Activated T-cell treated with anti-CD3 and anti-CD28 coated beads for 4 hours (primary cell): ENCODE data around the gene ZNF195.
"Not testable (repeated sequence)": the region's sequence is repeated elsewhere in the genome, so short reads cannot be mapped to it uniquely, and the experiment has no call there.

ENCODE experiments used
- DNase-seq: peaks from one replicate; pipeline ENCODE4 v3.0.0-alpha.2; 2020

Gene ZNF195

DNA sequence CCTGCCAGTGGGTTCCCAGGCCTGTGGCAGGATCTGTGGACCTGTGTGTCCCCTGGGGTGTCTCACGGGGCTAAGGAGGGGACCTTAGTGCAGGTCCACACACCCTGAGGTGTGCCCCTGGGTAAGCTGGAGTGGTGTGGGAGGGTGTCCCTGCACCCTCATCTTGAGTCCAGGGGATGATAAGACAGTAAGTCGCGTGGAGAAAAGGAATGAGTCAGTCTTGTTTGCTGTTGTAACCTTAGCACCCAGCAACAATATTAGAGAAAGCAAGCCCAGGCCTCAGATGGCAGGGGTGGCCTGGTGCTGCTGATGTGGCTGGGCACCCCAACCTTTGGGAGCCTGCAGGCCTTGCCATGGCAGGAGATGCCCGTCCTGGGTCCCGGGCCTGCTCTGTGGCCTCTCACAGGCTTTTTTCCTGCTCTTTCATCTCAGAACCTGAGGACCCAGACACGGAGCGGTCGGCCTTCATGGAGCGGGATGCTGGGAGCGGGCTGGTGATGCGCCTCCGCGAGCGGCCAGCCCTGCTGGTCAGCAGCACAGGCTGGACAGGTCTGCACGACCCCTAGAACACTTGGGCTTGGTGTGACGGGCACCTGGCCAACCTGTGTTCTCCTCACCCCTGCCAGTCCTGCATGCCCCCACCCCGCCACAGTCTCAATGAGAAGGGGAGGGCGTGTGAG, 23.4 kb upstream of the ZNF195 start:
- not testable (repeated sequence) for DNase-seq

DNA sequence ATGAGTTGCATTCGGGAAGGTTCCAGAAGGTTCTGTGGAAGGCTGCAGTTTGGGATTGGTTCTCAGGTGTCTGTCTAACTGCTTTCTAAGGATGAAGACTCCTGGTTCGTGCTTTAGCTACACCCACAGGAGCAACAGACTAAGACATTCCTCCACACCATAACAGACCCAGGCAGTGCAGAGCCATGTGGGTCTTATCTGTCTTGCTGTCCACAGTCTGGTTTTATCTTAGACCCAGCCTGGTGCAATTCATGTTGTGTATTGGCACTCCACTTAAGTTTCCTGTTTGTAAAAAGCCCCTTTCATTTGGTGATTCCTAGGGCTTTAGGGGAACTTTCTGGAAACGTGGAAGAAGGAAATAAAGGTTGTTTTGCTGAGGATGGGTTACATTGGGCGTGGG, 22.1 kb upstream of the ZNF195 start:
- not testable (repeated sequence) for DNase-seq

DNA sequence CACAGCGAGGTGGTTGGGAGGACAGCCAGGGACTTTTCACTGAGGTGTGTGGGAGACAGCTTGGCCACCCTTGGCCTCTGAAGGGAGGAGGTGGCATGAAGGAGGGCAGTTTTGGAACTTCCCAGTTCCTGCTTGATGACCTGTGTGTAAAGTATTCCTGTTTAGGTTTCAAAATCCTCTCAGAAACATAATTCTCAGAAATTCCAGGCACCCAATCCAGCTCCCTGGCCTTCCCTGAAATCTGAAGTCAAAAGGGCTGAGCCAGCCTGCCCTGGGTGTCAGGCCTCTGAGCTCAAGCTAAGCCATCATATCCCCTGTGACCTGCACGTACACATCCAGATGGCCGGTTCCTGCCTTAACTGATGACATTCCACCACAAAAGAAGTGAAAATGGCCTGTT, 19.6 kb upstream of the ZNF195 start:
- not testable (repeated sequence) for DNase-seq

DNA sequence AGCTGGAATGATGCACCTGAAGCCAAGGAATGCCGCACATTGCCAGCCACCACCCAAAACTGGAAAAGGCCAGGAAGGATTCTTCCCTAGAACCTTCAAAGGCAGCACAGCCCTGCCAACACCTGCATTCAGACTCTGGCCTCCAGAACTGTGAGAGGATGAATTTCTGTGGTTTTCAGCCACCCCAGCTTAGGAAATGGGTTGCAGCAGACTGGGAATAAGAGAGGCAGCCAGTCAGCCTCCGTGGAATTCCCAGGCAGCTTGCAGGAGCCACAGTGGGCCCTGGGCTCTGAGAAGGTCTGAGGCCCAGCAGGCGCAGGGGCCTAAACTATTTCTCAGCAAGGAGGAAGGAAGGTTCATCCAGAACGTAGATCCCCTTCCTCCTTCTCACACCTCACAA, 19.2 kb upstream of the ZNF195 start:
- not testable (repeated sequence) for DNase-seq

DNA sequence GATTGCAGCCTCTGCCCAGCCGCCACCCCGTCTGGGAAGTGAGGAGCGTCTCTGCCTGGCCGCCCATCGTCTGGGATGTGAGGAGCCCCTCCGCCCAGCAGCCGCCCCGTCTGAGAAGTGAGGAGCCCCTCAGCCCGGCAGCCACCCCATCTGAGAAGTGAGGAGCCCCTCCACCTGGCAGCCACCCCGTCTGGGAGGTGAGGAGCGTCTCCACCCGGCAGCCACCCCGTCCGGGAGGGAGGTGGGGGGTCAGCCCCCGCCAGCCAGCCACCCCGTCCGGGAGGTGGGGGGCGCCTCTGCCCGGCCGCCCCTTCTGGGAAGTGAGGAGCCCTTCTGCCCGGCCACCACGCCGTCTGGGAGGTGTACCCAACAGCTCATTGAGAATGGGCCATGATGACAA, 18.3 kb upstream of the ZNF195 start:
- DNase-seq, result not testable (repeated sequence)

DNA sequence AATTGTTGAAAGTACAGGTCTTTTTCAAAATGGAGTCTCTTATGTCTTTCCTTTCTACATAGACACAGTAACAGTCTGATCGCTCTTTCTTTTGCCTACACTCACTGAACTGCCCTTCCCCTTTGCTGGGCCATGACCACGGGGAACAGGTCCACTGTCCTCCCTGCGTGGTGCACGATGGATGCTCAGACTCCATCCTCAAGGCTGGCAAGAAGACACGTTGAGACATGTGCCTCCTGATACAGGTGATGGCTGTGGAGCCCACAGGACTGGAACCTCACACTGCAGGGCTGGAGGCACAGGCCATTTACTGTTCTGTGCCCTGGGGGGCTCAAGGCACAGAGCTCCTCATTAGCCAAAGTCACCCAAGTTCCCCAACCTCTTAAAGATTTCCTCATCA, 16.5 kb upstream of the ZNF195 start:
- DNase-seq, result not testable (repeated sequence)

DNA sequence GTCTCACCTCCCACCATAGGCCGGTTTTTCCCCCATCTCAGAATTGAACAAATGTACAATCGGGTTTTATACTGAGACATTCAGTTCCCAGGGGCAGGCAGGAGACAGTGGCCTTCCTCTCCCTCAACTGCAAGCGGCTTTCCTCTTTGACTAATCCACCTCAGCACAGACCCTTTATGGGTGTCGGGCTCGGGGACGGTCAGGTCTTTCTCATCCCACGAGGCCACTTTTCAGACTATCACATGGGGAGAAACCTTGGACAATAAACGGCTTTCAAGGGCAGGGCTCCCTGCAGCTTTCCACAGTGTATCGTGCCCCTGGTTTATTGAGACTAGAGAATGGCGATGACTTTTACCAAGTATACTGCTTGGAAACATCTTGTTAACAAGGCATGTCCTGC, 16.0 kb upstream of the ZNF195 start:
- not testable (repeated sequence) for DNase-seq

DNA sequence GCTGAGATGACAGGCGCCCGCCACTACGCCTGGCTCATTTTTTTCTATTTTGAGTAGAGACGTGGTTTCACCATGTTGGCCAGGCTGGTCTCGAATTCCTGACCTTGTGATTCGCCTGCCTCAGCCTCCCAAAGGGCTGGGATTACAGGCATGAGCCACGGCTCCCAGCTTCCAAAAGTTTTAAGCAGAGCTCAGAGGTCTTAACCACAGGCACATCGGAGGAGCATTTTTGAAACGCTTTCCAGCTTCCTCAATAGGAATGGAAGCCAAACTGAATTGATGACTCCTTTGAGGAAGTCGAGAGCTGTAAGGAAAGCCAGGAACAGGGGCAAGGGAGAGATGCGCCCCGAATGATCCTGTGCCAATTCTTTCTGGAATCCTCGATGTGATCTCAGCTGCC, 14.5 kb upstream of the ZNF195 start:
- not testable (repeated sequence) for DNase-seq

DNA sequence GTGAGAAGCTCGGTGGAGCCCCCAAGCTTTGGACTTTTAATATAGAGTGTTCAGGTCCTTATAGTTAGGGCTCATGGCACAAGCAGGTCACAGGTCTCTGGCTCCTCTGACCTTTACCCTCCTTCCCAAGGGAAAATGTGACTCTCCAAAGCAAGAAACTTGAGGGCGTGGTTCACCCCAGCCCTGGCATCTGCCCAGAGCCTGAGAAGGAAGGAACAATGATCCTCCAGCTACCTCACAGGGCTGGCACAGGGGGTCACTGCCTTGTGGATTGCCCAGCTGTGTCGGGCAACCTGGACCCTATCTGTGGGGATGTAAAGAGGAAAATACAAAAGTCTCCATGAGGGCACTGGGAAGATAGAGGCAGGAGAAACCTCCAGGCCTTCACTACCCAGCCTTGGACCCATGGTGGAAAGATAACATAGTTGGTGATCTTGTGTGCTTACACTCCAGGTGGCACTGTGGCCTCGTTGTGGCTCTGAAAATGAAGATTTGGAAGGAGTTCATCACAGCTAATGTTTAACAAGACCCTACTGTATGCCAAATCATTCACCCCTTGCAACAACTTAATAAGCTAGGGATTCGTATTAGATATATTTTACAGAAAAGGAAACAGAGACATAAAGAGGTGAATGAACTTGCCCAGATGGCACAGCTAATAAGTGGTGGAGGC, 3.8 kb upstream of the ZNF195 start:
- DNase-seq, result no peak

DNA sequence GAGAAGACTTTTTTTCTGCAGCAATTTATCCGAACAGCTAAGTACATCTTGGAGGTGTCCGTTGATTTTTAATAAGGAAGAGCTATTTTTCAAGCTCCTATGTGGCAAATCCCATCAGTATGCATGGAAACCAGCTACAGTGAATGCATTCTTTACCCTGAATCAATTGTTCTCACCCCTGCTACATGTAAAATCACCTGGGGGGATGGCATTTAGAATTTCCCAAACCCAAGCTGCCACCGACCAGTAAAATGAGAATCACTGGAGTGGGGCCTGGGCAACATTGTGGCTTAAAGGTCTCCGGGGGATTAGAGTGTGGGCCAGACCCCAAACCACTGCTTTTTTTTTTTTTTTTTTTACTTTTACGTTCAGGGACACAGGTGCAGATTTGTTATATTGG, 2.8 kb upstream of the ZNF195 start:
- no peak for DNase-seq

DNA sequence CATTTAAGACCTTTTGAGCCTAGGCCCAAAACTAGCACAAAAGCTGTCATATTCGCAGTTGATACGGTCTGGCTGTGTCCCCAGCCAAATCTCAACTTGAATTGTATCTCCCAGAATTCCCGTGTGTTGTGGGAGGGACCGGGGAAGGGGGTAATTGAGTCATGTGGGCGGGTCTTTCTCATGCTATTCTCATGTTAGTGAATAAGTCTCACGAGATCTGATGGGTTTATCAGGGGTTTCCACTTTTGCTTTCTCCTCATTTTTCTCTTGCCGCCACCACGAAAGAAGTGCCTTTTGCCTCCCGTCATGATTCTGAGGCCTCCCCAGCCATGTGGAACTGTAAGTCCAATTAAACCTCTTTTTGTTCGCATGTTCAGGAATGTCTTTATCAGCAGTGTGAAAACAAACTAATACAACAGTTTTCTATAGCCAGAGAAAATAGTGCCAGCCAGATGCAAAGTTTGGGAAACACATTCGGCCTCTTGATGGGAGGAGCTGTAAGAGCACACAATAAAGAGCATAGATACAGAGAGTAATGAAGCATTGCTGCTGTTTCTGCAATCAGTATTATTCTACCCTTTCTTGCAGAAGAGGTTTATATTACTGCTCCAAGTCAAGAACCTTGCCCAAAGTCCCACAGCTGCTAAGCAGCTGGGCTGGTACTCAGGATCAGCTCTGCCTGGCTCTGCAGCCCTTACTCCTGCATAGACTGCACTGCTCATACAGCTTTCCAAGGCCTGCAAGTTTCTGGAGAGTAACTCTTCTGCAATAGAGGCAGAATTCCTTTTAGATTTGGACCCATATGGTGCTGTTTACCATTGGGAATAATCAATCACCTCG, 2.0 kb upstream of the ZNF195 start:
- no peak for DNase-seq

DNA sequence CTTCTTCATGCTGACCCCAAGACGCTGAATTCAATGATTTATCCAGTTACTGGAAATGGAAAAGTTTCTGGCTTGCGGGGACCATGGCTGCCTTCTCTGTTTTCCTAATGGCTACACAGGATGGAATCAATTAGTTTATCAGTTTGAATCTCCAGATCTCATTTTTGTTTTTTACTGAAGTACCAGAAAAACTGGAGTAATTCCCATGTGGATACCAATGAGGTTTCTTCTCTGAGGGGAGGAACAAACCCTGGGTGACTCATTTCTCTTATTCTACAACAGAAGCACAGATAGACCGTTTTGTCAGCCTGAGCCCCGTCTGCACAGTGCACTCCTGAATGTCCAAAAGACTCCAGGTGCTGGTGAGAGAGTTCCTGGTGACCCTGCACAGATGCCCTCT, 3.4 kb downstream of the ZNF195 start:
- no peak for DNase-seq

DNA sequence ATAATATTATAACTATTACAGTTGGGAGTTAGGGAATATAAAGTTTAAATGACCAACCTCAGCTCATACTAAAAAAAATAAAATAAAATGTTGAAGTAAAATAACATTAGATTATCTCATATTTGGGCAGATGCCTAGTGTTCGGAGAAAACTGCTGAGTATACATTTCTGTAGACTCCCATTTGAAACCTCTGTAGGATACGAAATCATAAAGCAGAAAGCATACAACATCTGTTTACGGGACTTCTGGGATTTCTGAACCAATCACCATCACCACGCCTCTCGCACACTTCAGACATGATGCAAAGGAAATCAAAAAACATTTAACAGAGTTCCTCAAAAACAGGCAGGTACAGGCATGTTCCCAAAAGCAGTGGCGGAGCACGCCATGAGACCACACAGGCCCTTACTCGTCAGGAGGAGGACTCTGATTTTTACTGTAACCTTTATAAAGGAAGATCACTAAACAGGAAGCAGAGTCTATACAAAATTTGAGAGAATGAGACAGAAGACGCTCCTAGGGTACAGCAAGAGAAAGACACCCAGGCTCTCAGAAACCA, 8.6 kb downstream of the ZNF195 start:
- DNase-seq, result no peak

DNA sequence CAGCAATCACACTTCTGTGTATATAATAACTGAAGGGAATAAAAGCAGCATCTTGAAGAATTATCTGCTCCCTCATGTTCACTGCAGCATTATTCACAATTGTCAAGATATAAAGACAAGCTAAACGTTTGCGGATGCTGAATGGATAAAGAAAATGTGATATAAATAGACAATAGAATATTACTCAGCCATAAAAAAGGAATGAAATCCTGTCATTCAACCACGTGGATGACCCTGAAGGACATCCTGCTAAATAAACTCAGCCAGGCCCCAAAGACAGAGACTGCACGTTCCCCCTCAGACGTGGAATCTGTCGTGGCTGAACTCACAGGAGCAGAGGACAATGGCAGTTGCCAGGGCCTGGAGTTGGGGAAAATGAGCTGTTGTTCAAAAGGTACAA, 9.6 kb downstream of the ZNF195 start:
- no peak for DNase-seq

DNA sequence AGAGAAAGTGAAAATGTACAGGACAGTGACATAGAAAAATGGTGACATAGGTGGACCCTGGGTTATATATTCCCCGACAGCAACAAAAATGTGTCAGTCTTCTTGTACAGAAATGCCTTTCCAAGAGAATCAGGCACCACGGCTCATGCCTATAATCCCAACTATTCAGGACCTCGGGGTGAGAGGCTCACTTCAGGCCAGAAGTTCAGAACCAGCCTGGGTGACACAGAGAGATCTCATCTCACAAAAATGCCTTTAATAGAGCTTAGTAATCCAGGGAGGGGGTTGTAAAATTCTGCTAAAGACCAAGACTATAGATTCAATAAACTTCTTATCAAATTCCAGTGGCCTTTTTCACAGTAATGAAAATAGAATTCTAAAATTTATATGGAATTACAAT, 10.7 kb downstream of the ZNF195 start:
- DNase-seq, result no peak

DNA sequence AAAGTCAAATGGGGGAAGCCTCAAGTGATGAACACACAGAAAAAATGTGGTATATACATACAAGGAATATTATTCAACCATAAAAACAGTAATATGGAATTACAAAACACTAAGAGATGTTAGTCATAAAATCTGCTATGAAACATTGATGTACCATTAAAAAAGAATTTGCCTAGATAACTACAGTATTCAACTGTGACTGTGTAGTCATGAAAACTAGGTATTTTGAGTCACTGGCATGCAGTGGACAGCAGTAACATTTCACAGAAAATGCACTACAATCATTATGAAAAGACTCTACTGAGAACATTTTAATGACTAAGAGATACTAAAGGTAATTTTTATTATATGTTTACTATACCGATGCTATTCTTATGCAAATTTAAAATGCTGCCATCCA, 11.7 kb downstream of the ZNF195 start:
- no peak for DNase-seq

DNA sequence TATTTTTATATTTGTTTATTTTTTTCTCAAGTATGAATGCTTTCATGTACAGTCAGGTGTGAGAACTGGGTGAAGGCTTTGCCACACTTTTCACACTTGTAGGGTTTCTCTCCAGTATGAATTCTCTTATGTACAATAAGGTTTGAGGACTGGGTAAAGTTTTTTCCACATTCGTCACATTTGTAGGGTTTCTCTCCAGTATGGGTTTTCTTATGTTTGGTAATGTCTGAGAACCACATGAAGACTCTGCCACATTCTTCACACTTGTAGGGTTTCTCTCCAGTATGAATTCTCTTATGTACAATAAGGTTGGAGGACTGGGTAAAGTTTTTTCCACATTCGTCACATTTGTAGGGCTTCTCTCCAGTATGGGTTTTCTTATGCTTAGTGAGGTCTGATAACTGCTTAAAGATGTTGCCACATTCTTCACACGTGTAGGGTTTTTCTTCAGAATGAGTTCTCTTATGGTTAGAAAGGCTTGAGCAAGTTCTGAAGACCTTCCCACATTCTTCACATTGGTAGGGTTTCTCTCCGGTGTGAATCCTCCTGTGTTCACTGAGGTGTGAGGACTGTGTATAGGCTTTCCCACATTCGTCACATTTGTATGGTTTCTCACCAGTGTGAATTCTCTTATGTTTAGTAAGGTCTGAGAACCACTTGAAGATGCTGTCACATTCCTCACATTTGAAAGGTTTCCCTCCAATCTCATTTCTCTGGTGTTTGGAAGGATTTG, 19.7 kb downstream of the ZNF195 start:
- no peak for DNase-seq

DNA sequence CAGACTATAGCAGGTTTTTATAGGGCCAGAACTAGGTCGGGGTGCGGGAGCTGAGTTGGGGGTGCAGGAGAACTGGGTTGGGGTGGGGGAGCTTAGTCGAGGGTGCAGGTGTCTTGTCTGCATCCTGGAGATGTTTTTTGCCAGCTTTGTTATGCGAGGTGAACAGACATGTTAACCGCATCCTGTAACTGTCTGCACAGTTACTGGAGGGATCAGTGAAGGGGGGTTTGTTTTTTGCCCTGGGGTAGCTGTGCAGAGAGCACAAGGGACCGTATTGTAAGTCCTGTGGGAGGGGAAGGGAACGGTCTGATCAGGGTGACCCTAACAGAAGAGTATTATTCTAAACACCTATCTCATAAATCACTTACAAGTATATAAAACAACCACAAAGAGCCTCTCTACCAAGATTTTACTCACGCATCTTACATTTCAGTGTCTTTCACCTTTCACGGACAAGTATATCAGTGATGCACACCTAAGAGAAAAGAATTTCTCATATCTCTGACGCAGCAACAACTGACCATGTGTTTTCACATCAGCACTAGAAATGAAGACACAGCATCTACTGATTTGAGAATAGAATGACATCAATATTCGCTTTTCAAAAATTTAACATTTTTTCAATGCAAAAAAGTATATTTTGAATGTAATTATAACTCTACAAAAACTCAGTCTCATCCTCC, 20.8 kb downstream of the ZNF195 start:
- DNase-seq, result no peak

DNA sequence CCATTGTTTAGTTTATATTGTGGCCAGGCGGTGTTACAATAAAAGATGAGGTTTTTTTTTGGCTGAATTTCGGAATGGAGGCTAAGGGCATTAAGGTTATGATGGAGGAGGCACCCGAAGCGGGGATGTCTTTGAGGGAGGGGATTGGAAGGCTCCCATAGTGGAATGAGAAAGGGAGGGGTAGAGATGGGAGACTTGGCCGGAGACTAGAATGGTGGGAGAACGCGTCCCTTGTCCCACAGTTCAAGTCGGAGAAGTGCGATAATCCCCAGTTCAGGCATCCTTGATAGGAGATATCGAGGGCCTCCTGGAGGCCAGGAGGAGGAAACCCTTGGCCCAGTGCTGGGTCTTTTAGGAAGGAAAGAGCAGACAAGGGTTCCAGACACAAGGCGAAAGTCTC, 21.6 kb downstream of the ZNF195 start:
- DNase-seq, result no peak

DNA sequence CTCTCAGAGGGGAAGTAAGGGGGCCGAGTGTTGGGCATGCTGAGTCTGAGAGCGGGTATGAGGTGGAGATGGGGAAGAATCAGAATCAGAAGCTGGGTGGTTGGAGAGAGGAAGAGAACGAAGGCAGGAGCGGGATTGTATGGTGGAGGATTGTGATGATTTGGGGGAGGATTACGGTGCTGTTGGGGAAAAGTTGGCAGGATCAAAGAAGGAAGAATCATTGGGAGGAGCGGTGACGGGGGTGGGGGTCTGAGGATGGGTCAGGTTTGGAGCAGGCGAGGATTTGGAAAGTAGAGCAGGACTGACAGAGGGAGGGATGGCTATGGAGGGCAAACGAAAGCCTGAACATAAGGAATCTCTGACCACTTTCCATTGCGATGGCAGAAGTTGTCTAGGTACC, 22.1 kb downstream of the ZNF195 start:
- no peak for DNase-seq

DNA sequence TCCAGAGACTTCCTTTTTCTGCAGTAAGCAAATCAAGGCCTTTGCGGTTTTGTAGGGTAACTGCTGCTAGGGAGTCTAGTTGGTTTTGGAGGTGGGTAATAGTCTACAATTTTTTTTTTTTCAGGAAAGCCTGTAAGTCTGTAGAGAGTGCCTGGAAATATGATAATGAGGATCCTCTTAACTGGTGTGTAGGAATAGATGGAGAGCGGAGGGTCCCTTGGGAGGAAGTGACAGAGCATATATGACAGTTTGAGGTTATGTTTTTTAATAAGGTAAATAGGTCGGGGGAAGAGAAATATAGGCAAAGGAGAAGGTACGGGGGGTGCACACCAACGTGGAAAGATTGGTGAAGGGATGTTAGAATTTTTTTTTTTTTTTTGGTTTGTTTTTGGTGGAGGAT, 25.9 kb downstream of the ZNF195 start:
- DNase-seq, result no peak

DNA sequence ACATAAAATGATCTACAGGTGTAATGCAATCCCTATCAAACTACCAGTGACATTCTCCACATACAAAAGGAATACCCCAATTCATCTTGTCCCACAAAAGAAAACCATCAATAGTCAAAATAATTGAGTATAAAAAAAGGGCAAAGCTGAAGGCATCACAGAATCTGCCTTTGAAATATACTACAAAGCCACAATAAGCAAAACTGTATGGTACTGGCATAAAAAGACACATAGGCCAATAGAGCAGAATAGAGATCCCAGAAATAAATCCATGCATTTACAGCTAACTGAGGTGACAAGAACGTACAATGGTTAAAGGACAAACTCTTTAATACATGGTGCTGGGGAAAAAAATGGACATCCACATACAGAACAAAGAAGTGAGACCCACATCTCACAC, 31.8 kb downstream of the ZNF195 start:
- no peak for DNase-seq
